HEK293 (cell line): ENCODE data around the gene BAHD1.

Experiments used
- CTCF ChIA-PET: fragments of 350-600 bp; formaldehyde crosslinking; extraction: SDS; loops from one replicate; lab custom pipeline; 2021; ENCODE audit warnings: antibody characterized with exemption; lab: Yijun Ruan, JAX
- POLR2A ChIA-PET: fragments of 300-600 bp; formaldehyde crosslinking; extraction: SDS; loops from one replicate; lab custom pipeline; 2020; ENCODE audit warnings: antibody characterized with exemption, inconsistent platforms; lab: Yijun Ruan, JAX
- H3K27ac ChIP-seq: fragments of 200-500 bp; sonication (Bioruptor generic); 2 replicates; pipeline ENCODE4 v1.5.1; 2014; ENCODE audit warnings: low read depth, low read length, control low read depth, inconsistent platforms; ENCODE audit errors: extremely low read depth
- H3K36me3 ChIP-seq, 2 experiments: fragments of 200-500 bp in 1 of 2; sonication (Bioruptor generic) in 1 of 2; 1 replicate in 1 of 2; 2 replicates in 1 of 2; pipeline ENCODE4 v1.5.1; 2014 to 2017; ENCODE audit warnings: inconsistent platforms in 2 of 2, low read length in 2 of 2; ENCODE audit not compliant: control insufficient read depth in 2 of 2, insufficient read depth in 1 of 2
- H3K4me1 ChIP-seq: fragments of 200-500 bp; sonication (Bioruptor generic); 2 replicates; pipeline ENCODE4 v1.5.1; 2014; ENCODE audit warnings: mild to moderate bottlenecking, low read length, inconsistent platforms; ENCODE audit not compliant: control insufficient read depth, insufficient read depth
- H3K4me3 ChIP-seq: 2 replicates; pipeline ENCODE4 v1.5.1; 2011; ENCODE audit warnings: low read depth, mild to moderate bottlenecking, control low read depth, low read length, moderate library complexity
- H3K9me3 ChIP-seq: fragments of 200-500 bp; sonication (Bioruptor generic); 2 replicates; pipeline ENCODE4 v1.5.1; 2014; ENCODE audit warnings: low read depth, low read length, inconsistent platforms; ENCODE audit not compliant: control insufficient read depth, insufficient read depth
- REPIN1 ChIP-seq: fragments of 450-650 bp; formaldehyde crosslinking; IDR thresholded peaks from 2 replicates; pipeline ENCODE4 v1.5.1; 2017; ENCODE audit warnings: missing biosample characterization, missing genetic modification characterization, low read depth
- SP7 ChIP-seq: fragments of 450-650 bp; formaldehyde crosslinking; IDR thresholded peaks from 2 replicates; pipeline ENCODE4 v1.5.1; 2016; ENCODE audit warnings: missing biosample characterization, missing genetic modification characterization
- WT1 ChIP-seq: fragments of 450-650 bp; formaldehyde crosslinking; IDR thresholded peaks from 2 replicates; pipeline ENCODE4 v1.5.1; 2016; ENCODE audit warnings: missing biosample characterization, missing genetic modification characterization
- ZBTB1 ChIP-seq: fragments of 450-650 bp; formaldehyde crosslinking; IDR thresholded peaks from 2 replicates; pipeline ENCODE4 v1.5.1; 2016; ENCODE audit warnings: missing biosample characterization, missing genetic modification characterization
- ZFHX2 ChIP-seq: fragments of 450-650 bp; formaldehyde crosslinking; conservative IDR thresholded peaks from 2 replicates; pipeline ENCODE4 v1.5.1; 2016; ENCODE audit warnings: missing biosample characterization, missing genetic modification characterization
- ZNF114 ChIP-seq: fragments of 450-650 bp; formaldehyde crosslinking; IDR thresholded peaks from 2 replicates; pipeline ENCODE4 v1.5.0; 2017; ENCODE audit warnings: missing biosample characterization, missing genetic modification characterization
- ZNF132 ChIP-seq: fragments of 450-650 bp; formaldehyde crosslinking; IDR thresholded peaks from 2 replicates; pipeline ENCODE4 v1.5.1; 2017; ENCODE audit warnings: missing biosample characterization, missing genetic modification characterization, borderline replicate concordance
- ZNF138 ChIP-seq: fragments of 450-650 bp; formaldehyde crosslinking; IDR thresholded peaks from 2 replicates; pipeline ENCODE4 v1.5.1; 2016; ENCODE audit warnings: missing biosample characterization, missing genetic modification characterization, borderline replicate concordance
- ZNF146 ChIP-seq: fragments of 450-650 bp; formaldehyde crosslinking; IDR thresholded peaks from 2 replicates; pipeline ENCODE4 v1.5.1; 2016; ENCODE audit warnings: missing biosample characterization, missing genetic modification characterization
- ZNF155 ChIP-seq: fragments of 450-650 bp; formaldehyde crosslinking; IDR thresholded peaks from 2 replicates; pipeline ENCODE4 v1.5.1; 2016; ENCODE audit warnings: missing biosample characterization, missing genetic modification characterization
- ZNF175 ChIP-seq: fragments of 450-650 bp; formaldehyde crosslinking; IDR thresholded peaks from 2 replicates; pipeline ENCODE4 v1.5.1; 2016; ENCODE audit warnings: missing biosample characterization, missing genetic modification characterization
- ZNF24 ChIP-seq: fragments of 450-650 bp; formaldehyde crosslinking; IDR thresholded peaks from 2 replicates; pipeline ENCODE4 v1.5.1; 2016; ENCODE audit warnings: missing biosample characterization, missing genetic modification characterization
- ZNF362 ChIP-seq: fragments of 450-650 bp; formaldehyde crosslinking; IDR thresholded peaks from 2 replicates; pipeline ENCODE4 v1.5.1; 2016; ENCODE audit warnings: missing biosample characterization, missing genetic modification characterization
- ZNF404 ChIP-seq: fragments of 450-650 bp; formaldehyde crosslinking; IDR thresholded peaks from 2 replicates; pipeline ENCODE4 v1.5.1; 2017; ENCODE audit warnings: missing biosample characterization, missing genetic modification characterization
- ZNF473 ChIP-seq: fragments of 450-650 bp; formaldehyde crosslinking; IDR thresholded peaks from 2 replicates; pipeline ENCODE4 v1.5.1; 2017; ENCODE audit warnings: missing biosample characterization, missing genetic modification characterization
- ZNF510 ChIP-seq: fragments of 450-650 bp; formaldehyde crosslinking; IDR thresholded peaks from 2 replicates; pipeline ENCODE4 v1.5.1; 2018; ENCODE audit warnings: mild to moderate bottlenecking, missing genetic modification characterization, missing biosample characterization; ENCODE audit not compliant: insufficient replicate concordance
- ZNF529 ChIP-seq: fragments of 450-650 bp; formaldehyde crosslinking; IDR thresholded peaks from 2 replicates; pipeline ENCODE4 v1.5.1; 2017; ENCODE audit warnings: missing genetic modification characterization, missing biosample characterization; ENCODE audit not compliant: insufficient replicate concordance
- ZNF549 ChIP-seq: fragments of 450-650 bp; IDR thresholded peaks from 2 replicates; pipeline ENCODE4 v1.5.1; 2018; ENCODE audit warnings: missing biosample characterization, missing genetic modification characterization, mild to moderate bottlenecking, inconsistent platforms, moderate library complexity
- ZNF621 ChIP-seq: fragments of 450-650 bp; formaldehyde crosslinking; IDR thresholded peaks from 2 replicates; pipeline ENCODE4 v1.5.1; 2017; ENCODE audit warnings: missing biosample characterization, missing genetic modification characterization
- ZNF624 ChIP-seq: fragments of 450-650 bp; formaldehyde crosslinking; IDR thresholded peaks from 2 replicates; pipeline ENCODE4 v1.5.1; 2017; ENCODE audit warnings: missing biosample characterization, missing genetic modification characterization
- TF ChIP-seq, protein P1 (sequence below): fragments of 450-650 bp; formaldehyde crosslinking; IDR thresholded peaks from 2 replicates; pipeline ENCODE4 v1.5.1; 2016; ENCODE audit warnings: missing biosample characterization, missing genetic modification characterization
- TF ChIP-seq, protein P2 (sequence below): fragments of 450-650 bp; formaldehyde crosslinking; IDR thresholded peaks from 2 replicates; pipeline ENCODE4 v1.5.1; 2017; ENCODE audit warnings: missing biosample characterization, missing genetic modification characterization
- TF ChIP-seq, protein P3 (sequence below): fragments of 450-650 bp; formaldehyde crosslinking; IDR thresholded peaks from 2 replicates; pipeline ENCODE4 v1.5.1; 2016; ENCODE audit warnings: missing biosample characterization, missing genetic modification characterization
- TF ChIP-seq, protein P4 (sequence below): fragments of 450-650 bp; IDR thresholded peaks from 2 replicates; pipeline ENCODE4 v1.5.1; 2018; ENCODE audit warnings: missing biosample characterization, missing genetic modification characterization
- TF ChIP-seq, protein P5 (sequence below): fragments of 450-650 bp; formaldehyde crosslinking; IDR thresholded peaks from 2 replicates; pipeline ENCODE4 v1.5.1; 2016; ENCODE audit warnings: missing biosample characterization, missing genetic modification characterization

Gene BAHD1

GRCh38 chr15:40463886-40464545 lies 23.3 kb downstream of the BAHD1 start:
- Histone ChIP-seq H3K4me1 (no peaks in the 10 kb centered on the region), H3K27ac (no peak overlapping the region), H3K9me3 (no peaks in the 10 kb centered on the region), H3K36me3 (peaks cover 0 to 69% of the 10 kb centered on the region in 2 experiments; a peak in 2 of 3 replicates), H3K4me3 (no peak overlapping the region)
- CTCF ChIA-PET: interaction anchor here (1.7 kb wide), 1 partner anchor 119 kb away, joined by 4 read pairs; no protein-coding TSS in a partner anchor
- POLR2A ChIA-PET: interaction anchor here (0.6 kb wide), 1 partner anchor 126 kb away, joined by 5 read pairs; no protein-coding TSS in a partner anchor
- TF ChIP-seq ZNF362 (tag by site-specific recombination) (no peak), ZNF510 (tag by site-specific recombination) (no peak), ZBTB1 (tag by site-specific recombination) (no peak), SP7 (tag by site-specific recombination) (no peak), ZNF549 (tag by site-specific recombination) (no peak), ZNF529 (tag by site-specific recombination) (no peak), ZNF24 (tag by site-specific recombination) (no peak), ZNF404 (tag by site-specific recombination) (no peak), ZNF624 (no peak), ZNF473 (tag by site-specific recombination) (no peak), ZNF621 (tag by site-specific recombination) (no peak), ZFHX2 (tag by site-specific recombination) (no peak)
- TF ChIP-seq, protein P1, sequence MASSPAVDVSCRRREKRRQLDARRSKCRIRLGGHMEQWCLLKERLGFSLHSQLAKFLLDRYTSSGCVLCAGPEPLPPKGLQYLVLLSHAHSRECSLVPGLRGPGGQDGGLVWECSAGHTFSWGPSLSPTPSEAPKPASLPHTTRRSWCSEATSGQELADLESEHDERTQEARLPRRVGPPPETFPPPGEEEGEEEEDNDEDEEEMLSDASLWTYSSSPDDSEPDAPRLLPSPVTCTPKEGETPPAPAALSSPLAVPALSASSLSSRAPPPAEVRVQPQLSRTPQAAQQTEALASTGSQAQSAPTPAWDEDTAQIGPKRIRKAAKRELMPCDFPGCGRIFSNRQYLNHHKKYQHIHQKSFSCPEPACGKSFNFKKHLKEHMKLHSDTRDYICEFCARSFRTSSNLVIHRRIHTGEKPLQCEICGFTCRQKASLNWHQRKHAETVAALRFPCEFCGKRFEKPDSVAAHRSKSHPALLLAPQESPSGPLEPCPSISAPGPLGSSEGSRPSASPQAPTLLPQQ (tag by site-specific recombination): no peak

DNA sequence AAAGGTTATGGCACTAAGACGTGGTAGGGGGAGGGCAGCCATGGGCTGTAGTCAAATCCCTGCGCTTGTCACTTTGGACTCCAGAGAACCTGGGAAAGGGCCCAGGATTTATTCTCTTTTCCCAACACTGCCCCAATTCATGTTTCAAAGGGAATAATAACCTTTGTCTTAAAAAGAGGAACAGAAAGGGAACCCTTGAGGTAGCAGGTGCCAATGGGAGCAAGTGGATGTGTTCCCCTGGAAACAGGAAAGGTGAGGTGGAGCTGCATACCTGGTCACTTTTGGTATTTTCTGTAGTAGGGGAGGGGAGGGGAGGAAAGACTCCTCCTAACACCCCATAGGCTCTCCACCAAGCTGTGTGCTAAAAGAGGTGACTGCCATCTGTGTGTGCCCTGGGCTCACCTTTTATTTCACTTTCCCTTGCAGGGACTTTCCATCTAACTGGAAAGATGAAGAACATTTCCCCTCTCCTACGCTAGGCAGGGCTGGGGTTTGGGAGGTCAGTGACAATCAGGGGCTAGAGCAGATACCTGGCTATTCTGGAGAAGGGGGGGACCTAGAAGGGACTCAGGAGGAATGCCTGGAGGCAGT lies 23.9 kb downstream of the BAHD1 start:
- H3K36me3 ChIP-seq: peaks cover 0 to 64% of the 10 kb centered on the region in 2 experiments; a peak in 2 of 3 replicates
- H3K4me1 ChIP-seq: no peaks in the 10 kb centered on the region
- H3K27ac ChIP-seq: no peak overlapping the region
- no peaks in the 10 kb centered on the region for H3K9me3 ChIP-seq
- CTCF ChIA-PET: interaction anchor here (0.7 to 1.7 kb wide), 2 partner anchors 120 to 1495 kb away, joined by 3 to 4 read pairs; no protein-coding TSS in a partner anchor
- no peak overlapping the region for H3K4me3 ChIP-seq
- no peak for TF ChIP-seq ZNF132 (tag by site-specific recombination)
- TF ChIP-seq, protein P2, sequence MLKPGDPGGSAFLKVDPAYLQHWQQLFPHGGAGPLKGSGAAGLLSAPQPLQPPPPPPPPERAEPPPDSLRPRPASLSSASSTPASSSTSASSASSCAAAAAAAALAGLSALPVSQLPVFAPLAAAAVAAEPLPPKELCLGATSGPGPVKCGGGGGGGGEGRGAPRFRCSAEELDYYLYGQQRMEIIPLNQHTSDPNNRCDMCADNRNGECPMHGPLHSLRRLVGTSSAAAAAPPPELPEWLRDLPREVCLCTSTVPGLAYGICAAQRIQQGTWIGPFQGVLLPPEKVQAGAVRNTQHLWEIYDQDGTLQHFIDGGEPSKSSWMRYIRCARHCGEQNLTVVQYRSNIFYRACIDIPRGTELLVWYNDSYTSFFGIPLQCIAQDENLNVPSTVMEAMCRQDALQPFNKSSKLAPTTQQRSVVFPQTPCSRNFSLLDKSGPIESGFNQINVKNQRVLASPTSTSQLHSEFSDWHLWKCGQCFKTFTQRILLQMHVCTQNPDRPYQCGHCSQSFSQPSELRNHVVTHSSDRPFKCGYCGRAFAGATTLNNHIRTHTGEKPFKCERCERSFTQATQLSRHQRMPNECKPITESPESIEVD (tag by site-specific recombination): no peak
- TF ChIP-seq, protein P3, sequence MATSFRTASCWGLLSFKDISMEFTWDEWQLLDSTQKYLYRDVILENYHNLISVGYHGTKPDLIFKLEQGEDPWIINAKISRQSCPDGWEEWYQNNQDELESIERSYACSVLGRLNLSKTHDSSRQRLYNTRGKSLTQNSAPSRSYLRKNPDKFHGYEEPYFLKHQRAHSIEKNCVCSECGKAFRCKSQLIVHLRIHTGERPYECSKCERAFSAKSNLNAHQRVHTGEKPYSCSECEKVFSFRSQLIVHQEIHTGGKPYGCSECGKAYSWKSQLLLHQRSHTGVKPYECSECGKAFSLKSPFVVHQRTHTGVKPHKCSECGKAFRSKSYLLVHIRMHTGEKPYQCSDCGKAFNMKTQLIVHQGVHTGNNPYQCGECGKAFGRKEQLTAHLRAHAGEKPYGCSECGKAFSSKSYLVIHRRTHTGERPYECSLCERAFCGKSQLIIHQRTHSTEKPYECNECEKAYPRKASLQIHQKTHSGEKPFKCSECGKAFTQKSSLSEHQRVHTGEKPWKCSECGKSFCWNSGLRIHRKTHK (tag by site-specific recombination): no peak
- TF ChIP-seq WT1 (tag by site-specific recombination): no peak
- TF ChIP-seq ZNF114: no peak
- no peak for TF ChIP-seq ZNF155 (tag by site-specific recombination)
- no peak for TF ChIP-seq ZNF175 (tag by site-specific recombination)
- TF ChIP-seq ZNF621 (tag by site-specific recombination): no peak
- TF ChIP-seq, protein P4, sequence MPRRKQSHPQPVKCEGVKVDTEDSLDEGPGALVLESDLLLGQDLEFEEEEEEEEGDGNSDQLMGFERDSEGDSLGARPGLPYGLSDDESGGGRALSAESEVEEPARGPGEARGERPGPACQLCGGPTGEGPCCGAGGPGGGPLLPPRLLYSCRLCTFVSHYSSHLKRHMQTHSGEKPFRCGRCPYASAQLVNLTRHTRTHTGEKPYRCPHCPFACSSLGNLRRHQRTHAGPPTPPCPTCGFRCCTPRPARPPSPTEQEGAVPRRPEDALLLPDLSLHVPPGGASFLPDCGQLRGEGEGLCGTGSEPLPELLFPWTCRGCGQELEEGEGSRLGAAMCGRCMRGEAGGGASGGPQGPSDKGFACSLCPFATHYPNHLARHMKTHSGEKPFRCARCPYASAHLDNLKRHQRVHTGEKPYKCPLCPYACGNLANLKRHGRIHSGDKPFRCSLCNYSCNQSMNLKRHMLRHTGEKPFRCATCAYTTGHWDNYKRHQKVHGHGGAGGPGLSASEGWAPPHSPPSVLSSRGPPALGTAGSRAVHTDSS (tag by site-specific recombination): no peak
- TF ChIP-seq REPIN1 (tag by site-specific recombination): no peak
- no peak for TF ChIP-seq ZNF138 (tag by site-specific recombination)
- TF ChIP-seq, protein P5, sequence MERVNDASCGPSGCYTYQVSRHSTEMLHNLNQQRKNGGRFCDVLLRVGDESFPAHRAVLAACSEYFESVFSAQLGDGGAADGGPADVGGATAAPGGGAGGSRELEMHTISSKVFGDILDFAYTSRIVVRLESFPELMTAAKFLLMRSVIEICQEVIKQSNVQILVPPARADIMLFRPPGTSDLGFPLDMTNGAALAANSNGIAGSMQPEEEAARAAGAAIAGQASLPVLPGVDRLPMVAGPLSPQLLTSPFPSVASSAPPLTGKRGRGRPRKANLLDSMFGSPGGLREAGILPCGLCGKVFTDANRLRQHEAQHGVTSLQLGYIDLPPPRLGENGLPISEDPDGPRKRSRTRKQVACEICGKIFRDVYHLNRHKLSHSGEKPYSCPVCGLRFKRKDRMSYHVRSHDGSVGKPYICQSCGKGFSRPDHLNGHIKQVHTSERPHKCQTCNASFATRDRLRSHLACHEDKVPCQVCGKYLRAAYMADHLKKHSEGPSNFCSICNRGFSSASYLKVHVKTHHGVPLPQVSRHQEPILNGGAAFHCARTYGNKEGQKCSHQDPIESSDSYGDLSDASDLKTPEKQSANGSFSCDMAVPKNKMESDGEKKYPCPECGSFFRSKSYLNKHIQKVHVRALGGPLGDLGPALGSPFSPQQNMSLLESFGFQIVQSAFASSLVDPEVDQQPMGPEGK (tag by site-specific recombination): no peak
- TF ChIP-seq ZNF146 (tag by site-specific recombination): no peak
- TF ChIP-seq, all 188 proteins: peak for 0
- POLR2A ChIA-PET: interaction anchor here (0.6 kb wide), 1 partner anchor 125 kb away, joined by 5 read pairs; no protein-coding TSS in a partner anchor
